NCI-H2171 (cell line): ENCODE measurements around the gene GRIK4.
"Not testable (repeated sequence)": the region's sequence is repeated elsewhere in the genome, so short reads cannot be mapped to it uniquely, and the experiment has no call there.

Source experiments
- DNase-seq: peaks from one replicate; lab custom pipeline; 2025; lab: John Stamatoyannopoulos, UW

GRIK4 gene

GRCh38 chr11:120606211-120607010 is 94.9 kb downstream of the GRIK4 start:
- no peak for DNase-seq

DNA sequence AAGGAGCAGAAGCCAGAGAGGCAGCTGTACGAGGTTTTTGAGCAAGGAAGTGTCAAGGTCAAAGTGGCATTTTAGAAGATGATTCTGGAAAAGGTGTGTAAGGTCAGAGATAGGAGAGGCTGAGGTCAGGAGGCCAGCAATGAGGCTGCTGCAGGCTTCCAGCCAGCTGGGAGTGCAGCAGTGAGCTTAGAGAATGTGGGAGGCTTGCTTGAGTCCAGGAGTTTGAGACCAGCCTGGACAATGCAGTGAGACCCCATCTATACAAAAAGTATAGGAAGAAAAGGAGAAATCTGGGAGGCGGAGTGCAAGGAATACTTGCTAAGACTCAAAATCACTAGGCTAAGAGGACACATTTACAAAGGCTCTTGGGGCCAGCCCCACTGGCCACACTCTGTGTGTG is 96.5 kb downstream of the GRIK4 start:
- DNase-seq = no peak

DNA sequence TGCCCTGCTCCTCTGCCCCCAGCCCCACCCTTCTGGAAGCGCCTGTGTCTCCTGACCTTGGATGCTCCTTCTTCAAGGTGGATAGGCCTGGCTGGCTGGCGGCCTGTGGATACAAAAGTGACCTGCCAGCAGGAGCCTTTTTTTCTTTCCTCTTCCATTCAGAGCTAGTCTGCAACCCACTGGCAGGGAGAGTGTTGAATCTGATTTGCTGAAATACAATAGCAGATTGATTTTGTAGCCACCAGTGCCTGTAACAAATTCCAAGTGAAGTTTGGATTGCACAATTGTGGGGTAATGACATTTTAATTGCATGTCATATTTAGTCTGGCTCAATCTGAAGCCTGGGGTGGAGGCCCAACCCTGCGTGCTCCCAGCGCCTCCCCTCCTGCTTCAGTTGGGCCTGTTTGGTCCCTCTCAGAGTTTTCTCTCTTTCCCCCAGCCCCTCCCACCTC is 97.2 kb downstream of the GRIK4 start:
- DNase-seq = no peak

DNA sequence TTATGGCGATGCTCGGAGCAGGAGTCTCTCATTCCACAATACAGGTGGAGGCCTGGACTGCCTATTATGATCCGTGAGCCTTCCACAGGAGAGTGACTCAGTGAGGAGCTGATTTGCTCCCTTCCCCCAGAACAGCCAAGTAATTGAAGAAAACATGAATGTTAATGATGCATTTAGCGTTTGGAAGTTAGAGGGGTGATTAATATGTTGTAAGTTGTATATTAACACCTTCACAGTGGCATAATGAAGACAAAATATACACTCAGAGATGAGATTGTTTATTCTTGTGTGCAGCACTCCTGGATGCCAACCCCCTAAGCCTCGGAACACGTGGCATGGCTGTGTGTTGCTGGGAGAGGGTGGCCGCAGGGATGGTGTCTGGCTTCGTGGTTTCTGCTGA is 98.6 kb downstream of the GRIK4 start:
- DNase-seq = no peak

GRCh38 chr11:120611581-120611980 is 100.0 kb downstream of the GRIK4 start:
- no peak for DNase-seq

- DNase-seq = no peak
These were observed 101.1 kb downstream of the GRIK4 start for GRCh38 chr11:120612513-120613263.

GRCh38 chr11:120613264-120614226 is 102.0 kb downstream of the GRIK4 start:
- no peak for DNase-seq

GRCh38 chr11:120615391-120615790 is 103.8 kb downstream of the GRIK4 start:
- DNase-seq = no peak

DNA sequence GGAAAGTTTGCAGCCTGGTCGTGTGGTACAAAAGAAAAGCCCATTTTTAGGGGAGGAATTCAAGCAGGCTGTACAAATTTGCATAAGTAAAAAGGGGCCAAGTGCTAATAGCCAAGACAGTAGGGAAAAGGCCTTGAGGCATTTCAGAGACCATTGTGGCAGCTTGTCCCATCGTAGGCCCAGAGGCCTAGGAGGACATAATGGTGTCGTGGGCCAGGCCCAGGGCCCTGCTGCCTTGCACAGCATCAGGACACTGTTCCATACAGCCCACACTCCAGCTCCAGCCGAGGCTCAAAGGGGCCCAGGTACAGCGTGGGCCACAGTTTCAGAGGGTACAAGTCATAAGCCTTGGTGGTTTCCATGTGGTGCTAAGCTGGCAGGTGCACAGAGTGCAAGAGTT is 106.9 kb downstream of the GRIK4 start:
- DNase-seq = no peak

- DNase-seq = no peak
These were observed 110.8 kb downstream of the GRIK4 start for GRCh38 chr11:120622189-120622875.

DNA sequence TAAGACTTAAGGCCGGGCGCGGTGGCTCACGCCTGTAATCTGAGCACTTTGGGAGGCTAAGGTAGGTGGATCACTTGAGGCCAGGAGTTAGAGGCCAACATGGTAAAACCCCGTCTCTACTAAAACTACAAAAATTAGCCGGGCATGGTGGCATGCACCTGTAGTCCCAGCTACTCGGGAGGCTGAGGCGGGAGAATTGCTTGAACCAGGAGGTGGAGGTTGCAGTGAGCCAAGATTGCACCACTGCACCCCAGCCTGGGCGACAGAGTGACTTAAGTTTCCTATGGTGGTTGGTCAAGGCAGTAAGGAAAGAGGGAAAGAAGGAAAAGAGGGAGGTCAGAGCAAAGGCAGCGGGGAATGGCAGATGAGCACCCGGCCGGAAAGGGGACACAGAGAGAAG is 113.4 kb downstream of the GRIK4 start:
- not testable (repeated sequence) for DNase-seq

DNA sequence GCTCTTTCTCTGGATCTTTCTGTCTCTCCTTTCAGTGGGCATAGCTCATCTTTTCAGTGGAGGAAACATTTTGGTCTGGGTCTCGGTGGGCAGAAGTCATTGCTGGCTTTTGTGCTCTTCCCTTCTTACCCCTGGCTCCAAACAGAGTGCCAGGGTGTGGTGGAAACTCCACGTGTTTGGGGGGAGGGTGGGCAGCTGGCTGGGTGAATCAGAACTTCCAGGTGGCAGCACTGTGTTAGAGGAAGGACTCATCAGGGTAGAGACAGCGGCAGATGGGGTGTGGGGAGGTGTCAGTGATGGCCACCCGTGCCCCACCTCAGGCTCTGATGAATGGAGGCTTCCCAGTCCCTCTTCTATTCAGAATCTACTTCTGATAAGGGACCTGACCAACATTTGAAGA is 114.0 kb downstream of the GRIK4 start:
- no peak for DNase-seq

- DNase-seq = no peak
These were observed 115.2 kb downstream of the GRIK4 start for GRCh38 chr11:120626791-120627190.

DNA sequence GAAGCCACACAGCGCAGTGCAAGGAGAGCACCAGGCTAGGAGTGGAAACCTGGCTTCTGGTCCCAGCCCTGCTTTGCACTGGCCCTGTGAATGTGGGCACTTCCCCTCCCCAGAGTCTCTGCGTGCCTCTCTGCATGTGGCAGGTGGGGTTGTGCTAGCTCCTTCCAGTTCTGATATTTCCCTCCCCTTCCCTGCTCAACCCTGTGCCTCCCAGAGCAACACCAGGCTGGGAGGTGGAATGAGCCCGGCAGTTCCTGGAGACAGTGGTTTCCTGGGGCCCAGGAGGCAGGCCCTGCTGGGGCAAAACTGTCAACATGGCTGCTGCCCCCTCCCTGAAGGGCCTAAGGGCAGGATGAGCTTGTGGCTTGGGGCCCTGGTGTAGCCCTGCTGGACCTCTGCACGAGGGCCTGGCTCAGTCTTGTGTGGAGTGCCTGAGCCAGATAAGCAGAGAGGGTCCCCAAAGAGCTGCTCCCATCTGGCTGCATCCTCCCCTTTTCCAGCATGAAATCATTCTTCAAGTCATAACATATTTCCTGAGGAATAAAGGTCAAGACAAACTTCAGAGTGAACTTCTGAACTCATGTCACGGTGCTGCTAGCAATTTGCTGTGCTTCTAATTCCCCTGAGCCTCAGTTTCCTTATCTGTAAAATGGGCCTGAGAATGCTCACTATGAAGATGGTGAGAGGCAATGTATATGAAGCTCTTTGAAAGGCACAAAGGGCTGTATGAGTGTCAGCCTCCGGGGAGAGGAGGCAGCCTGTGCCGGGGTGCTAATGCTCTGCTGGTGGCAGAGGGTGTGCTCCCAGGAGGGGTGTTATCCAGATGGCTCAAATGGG is 116.0 kb downstream of the GRIK4 start:
- DNase-seq = no peak

- no peak for DNase-seq
These were observed 118.0 kb downstream of the GRIK4 start for GRCh38 chr11:120629407-120630080.

- DNase-seq = no peak
These were observed 118.6 kb downstream of the GRIK4 start for GRCh38 chr11:120630122-120630521.

DNA sequence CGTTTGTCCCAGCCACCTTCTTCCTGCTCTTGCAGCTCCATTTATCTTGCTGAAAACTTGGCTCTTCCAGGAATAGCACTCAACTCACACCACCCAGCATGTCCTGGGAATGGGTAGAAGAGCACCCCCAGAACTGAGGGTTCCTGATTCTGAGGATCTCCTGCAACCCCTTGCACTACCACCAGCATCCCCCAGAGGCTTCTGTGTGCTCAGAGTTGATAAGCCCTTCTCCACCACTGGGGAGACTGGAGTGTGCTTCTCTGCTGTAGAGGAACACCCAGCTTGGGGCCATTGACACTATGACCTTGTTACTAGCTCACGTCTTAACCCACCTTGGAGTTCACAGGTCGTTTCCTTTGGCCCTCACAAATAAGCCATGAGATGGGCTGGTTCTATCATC is 121.0 kb downstream of the GRIK4 start:
- DNase-seq = no peak

- no peak for DNase-seq
These were observed 122.3 kb downstream of the GRIK4 start for GRCh38 chr11:120633616-120634393.

DNA sequence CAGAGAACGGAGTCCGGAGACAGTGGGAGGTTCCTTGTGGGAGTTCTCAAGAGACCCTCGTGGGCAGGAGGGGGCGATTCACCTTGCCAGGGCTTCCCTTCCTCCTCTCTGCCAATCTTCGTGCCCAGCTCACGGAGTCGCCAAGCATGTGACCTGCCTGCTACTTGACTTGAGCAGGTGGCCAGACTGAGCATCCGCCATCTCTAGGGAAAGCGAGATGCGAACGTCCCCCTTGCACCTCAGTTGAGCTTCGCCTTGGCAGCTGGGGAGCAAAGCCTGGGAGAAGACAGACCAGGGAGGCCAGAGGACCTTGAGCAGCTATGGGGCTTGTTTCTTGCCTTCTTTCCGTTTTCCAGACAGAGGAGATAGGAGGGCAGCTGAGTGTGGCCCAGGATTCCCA is 123.2 kb downstream of the GRIK4 start:
- no peak for DNase-seq
